HG03097 (cell line): ENCODE measurements around the gene TNFRSF11A.

ENCODE experiments used
- ATAC-seq: cut with Tn5 transposase; IDR thresholded peaks from one replicate; pipeline ENCODE4 v1.9.1; 2021; ENCODE audit not compliant: unreplicated experiment, low FRiP score

The TNFRSF11A gene

GRCh38 chr18:62341473-62341872 is 16.4 kb downstream of the TNFRSF11A start:
- ATAC-seq = no peak

DNA sequence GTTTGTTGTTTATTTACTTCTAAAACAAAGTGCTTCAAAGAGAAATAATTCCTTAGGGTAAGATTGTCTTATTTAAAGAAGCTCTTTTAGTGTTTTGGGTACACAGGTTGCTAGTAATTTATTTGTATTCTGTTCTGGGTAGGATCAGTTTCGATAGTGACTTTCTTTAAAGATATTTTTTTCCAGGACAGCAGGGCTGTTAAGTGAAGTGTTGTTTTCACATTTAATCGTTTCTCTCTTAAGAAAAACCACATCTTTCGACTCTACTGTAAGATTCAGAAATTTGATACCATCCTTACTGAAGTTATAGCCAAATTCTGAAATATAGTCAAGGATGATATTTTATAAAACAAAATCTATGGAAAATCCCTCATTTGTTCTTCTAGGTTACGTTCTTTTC is 17.8 kb downstream of the TNFRSF11A start:
- no peak for ATAC-seq

DNA sequence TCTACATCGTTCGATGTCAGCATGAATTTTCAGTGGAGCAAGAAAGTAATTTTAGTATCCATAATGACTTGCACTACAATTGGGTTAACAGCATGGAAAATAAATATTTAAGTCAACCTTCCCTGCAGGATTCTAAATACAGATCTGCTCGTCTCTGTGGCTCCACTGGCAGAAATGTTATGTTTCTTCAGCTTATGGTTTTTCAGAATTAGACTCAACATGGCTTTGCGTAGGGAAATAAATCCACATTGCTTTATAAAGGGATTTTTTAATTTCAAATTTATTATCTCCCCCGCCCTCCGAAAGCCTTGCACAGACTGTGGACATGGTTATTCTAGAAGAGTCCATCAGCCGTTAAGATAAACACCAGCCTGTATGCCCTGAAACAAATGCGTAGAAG is 18.2 kb downstream of the TNFRSF11A start:
- no peak for ATAC-seq

- ATAC-seq = no peak
These were observed 20.8 kb downstream of the TNFRSF11A start for GRCh38 chr18:62345909-62346308.

DNA sequence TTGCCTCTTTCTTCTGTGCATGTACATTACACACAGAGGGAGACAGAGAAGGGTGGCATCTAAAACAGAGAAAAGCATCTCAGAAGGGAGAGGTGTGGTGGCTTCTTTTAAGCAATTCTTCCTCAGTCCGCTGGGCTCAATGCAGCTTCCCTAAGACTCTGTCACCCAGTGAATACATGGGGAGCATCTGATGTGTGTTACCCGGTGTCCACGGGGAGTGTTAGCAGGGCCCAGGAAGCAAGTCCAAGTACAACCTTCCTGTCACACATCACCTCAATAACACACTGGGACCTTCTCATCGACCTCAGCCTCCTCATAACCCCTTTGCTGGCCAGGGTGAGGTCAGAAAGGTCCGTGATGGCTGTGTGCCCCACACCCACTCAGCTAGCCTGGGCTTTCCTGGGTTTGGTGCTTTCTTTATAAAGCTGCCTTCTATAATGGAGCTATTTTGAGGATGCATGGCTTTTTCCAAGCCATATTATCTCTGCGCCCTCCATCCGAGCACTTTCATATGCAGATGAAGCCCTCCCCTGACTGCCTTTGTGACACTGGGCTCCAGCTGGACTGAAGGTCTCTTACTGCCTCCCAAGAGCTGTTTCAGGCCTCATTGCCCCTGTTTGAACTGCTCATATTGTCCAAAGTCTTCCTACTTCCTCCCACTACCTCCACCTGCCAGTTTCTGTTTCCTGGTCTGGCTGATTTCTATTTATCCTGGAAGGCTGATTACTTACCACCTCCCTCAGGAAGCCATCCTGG is 21.4 kb downstream of the TNFRSF11A start:
- ATAC-seq = no peak

GRCh38 chr18:62347089-62347506 is 22.0 kb downstream of the TNFRSF11A start:
- no peak for ATAC-seq

DNA sequence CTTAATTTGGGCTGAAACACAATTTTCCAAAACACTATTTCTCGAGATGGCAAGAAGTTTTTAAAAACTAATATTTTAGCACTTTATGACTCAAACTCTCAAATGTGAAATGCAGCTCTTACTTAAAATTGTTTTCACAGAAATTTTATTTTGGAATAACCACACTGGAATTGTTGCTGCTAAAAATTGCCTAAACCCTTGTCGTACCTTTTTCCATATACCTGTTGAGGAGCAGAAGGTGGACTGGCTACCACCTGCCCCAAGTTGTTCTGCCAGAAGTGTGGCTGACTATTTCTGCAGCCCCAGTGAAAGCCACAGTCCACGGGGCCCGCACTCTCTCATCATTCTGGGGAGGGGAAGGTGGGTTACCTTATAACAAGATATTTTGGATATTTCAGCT is 23.4 kb downstream of the TNFRSF11A start:
- no peak for ATAC-seq

DNA sequence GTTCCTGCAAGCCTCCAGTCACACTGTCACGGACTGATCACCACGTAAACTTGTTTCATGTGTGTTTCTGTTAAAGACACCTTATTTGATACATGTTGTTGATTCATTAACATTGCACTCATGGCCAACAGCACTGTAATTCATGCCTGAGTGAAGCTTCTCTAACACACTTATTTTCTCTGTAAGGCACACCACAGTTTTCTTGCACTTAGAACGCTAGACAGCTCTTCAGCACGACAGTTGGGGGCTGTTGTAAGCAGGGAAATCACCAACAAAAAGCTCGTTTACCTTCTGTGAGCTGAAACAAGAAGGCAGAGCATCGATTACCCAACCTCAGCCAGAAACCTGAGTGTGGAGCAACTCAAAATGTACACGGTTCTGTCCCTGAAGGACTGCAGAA is 28.1 kb downstream of the TNFRSF11A start:
- no peak for ATAC-seq

DNA sequence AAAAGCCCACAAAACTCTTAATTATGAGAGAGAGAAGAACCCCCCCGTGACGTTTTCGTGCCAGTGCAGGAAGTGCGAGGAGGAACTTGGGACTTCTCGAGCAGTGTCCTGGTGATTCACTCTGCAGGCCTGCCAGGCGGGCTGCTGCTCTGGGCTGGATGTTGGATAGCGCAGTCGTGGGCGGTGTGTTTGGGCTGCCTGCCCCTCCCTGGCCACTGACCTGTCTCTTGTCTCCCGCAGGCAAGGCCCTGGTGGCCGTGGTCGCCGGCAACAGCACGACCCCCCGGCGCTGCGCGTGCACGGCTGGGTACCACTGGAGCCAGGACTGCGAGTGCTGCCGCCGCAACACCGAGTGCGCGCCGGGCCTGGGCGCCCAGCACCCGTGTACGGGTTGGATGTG is 29.0 kb downstream of the TNFRSF11A start:
- ATAC-seq = no peak

- ATAC-seq = no peak
These were observed 32.1 kb downstream of the TNFRSF11A start for GRCh38 chr18:62357079-62357719.

DNA sequence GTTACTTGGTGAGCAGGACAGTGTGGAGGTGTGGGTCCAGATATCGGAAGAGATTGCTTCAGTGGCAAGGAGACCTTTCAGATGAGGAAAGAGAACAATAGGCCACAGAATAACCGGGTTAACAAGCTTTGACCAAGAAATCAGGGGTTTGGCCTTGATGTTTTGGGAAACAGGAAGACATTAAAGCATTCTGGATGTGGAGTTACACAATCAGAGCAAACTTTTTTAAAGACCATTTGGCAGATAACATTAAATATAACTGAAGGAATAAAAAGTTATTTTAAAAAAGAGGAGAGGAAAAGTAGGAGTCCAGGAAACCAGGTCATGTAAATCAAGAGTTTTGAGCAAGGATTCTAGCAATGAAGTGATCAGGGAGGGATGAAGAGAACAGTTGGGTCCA is 35.7 kb downstream of the TNFRSF11A start:
- ATAC-seq = no peak

DNA sequence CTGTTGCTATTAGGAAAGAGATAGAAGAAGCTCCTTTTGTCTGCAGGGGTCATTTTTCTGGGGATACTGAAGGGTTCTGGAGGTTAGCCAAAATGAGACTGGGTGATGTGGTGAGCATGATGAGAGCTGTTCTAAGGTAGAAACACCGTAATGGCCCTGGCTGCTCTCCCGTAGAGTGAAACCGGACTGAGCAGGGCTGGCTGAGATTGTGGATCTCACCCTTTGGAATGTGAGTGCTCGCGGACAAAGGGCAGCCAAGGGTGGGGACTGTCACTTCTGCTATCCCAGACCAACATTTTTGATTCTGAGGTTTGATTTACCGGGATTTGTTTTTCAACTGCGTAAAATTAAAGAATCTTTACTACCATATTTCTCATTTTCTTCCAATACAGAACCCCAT is 36.2 kb downstream of the TNFRSF11A start:
- ATAC-seq = no peak

DNA sequence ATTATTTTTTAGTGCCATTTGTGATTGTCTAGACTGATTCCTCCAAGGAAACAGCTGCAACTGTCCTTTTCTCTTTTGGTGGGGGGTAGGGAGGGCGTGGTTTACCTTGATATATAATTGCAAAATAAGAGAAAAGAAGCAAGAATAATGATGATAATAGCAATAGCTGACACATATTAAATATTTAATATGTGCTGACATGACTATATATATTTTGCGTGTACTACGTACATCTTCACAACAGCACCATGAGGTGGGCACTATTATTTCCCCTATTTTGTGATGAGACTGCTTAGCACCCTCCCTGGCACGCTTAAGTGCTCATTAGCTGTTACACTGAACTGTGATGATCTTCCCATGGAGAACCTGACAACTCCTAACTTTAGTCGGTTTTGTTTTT is 39.4 kb downstream of the TNFRSF11A start:
- no peak for ATAC-seq

- ATAC-seq = no peak
These were observed 40.3 kb downstream of the TNFRSF11A start for GRCh38 chr18:62365420-62365819.

DNA sequence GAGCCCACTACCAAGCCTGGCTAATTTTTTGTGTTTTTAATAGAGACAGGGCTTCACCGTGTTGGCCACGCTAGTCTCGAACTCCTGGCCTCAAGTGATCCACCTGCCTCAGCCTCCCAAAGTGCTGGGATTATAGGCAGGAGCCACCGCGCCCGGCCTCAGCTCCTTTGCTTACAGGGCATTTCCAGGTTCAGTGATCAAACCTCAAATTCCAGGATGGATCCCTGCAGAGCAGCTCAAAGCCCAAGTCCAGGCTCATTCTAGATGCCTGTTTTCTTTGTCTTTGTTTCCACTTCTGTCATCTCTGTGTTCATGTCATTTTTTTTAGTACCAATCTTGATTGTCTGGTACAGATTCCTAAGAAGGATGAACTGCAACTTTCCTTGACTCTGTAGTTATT is 41.9 kb downstream of the TNFRSF11A start:
- ATAC-seq = no peak

DNA sequence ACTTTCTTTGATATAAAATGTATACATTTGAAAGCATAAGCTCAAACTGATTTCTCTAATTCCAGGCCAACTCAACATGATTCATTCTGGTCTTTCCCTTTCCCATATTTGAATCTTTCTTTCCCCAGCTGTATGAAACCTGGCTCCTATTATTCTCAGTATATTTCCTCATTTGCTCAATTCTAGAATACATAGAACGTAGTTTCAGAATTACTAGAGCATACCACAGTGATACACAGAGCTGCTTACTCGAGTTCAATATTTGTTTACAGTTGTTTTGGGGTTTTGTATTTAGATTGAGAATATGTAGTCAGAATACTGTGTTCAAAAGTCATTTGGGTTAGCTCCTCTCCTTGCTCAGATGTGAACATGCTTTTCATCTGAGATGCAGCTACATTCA is 43.0 kb downstream of the TNFRSF11A start:
- ATAC-seq = no peak

- ATAC-seq = no peak
These were observed 44.1 kb downstream of the TNFRSF11A start for GRCh38 chr18:62369129-62369644.

DNA sequence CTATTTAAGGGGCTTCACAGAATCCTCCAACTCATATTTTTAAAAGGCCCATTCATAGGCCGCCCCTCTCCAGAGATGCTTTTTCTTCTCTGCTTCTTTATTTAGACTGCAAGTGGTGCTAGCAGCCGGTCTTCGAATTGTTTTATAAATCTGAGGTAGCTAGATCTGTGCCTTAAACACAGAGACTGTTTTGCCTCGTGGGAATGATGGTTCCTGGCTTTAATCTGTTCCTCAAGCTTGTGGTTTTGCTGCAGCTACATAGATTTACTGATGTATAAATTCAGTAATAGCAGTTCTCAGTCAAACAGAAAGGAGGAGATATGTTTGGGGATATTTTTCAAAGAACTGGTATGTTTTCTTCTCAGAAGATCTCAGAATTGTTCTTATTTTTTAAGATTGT is 45.3 kb downstream of the TNFRSF11A start:
- no peak for ATAC-seq

- no peak for ATAC-seq
These were observed 46.3 kb downstream of the TNFRSF11A start for GRCh38 chr18:62371436-62371835.

DNA sequence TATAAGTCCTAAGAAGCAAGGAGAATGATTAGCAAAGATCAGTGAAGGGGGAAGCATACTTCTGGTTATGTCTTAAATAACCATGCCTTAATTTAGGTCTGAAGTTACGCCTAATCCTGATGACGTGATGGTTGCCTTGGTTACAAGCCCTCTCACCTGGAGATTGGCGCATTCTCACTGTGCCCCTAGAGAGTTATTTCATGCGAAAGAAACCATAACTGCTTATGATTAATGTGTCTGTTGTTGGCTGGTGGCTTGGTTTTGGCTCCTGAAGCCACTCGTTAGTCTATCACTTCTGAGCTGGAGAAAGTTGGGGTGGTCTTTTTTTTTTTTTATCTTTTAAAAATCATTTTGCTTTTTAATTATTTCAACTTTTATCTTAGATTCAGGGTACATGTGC is 47.0 kb downstream of the TNFRSF11A start:
- peak; percentile 48 for ATAC-seq

GRCh38 chr18:62372882-62373281 is 47.8 kb downstream of the TNFRSF11A start:
- no peak for ATAC-seq

- ATAC-seq = no peak
These were observed 49.4 kb downstream of the TNFRSF11A start for GRCh38 chr18:62374410-62374965.
